B cell (primary cell): ENCODE data around the gene FAM170B. TPM values are rescaled to one million over a fixed set of nuclear protein-coding genes. Genes with fewer than 3 reads are reported as not detected.

Experiments
- ATAC-seq: fragments of 200-7000 bp; cut with Tn5 transposase; one replicate; pipeline ENCODE4 v1.10.0; 2021; ENCODE audit warnings: low read depth, mild to moderate bottlenecking, moderate number of reproducible peaks, moderate library complexity
- CTCF ChIA-PET: fragments of 350-600 bp; sonication (Branson Sonifier 250); formaldehyde crosslinking; loops from one replicate; lab custom pipeline; 2021; ENCODE audit warnings: antibody characterized with exemption, inconsistent platforms; lab: Charles Lee
- POLR2A ChIA-PET: fragments of 350-600 bp; sonication (Branson Sonifier 250); formaldehyde crosslinking; loops from one replicate; lab custom pipeline; 2021; ENCODE audit warnings: antibody characterized with exemption; lab: Charles Lee
- DNase-seq: peaks from one replicate; pipeline ENCODE4 v3.0.0; 2013
- H2AFZ ChIP-seq: 2 replicates; pipeline ENCODE4 v1.6.1; 2012; ENCODE audit warnings: mild to moderate bottlenecking, low read depth, low read length; ENCODE audit not compliant: insufficient read depth, poor library complexity, severe bottlenecking
- H3K27ac ChIP-seq, 2 donors: 1 replicate in 1 of 2; 2 replicates in 1 of 2; pipeline ENCODE4 v1.5.1; 2012 to 2013; ENCODE audit warnings: low read length in 2 of 2, mild to moderate bottlenecking in 2 of 2, moderate library complexity in 1 of 2
- H3K27me3 ChIP-seq, 4 experiments: fragments of 200-600 bp in 1 of 4; sonication (generic) in 1 of 4; replicated peaks in 1 of 4; 1 replicate in 2 of 4; 2 replicates in 2 of 4; pipeline versions ENCODE4 v1.6.1 to v1.7.0; 2013 to 2016; ENCODE audit warnings: low read length in 3 of 4, mild to moderate bottlenecking in 2 of 4, mixed read lengths in 1 of 4, moderate library complexity in 1 of 4; ENCODE audit not compliant: insufficient read depth in 4 of 4, control insufficient read depth in 3 of 4; ENCODE audit errors: control extremely low read depth in 1 of 4
- H3K36me3 ChIP-seq, 2 experiments: replicated peaks in 1 of 2; 1 replicate in 1 of 2; 2 replicates in 1 of 2; pipeline versions ENCODE4 v1.6.1 to v1.7.1; 2013; ENCODE audit warnings: low read length in 1 of 2; ENCODE audit not compliant: insufficient read depth in 2 of 2, control insufficient read depth in 1 of 2; ENCODE audit errors: control extremely low read depth in 1 of 2, extremely low read depth in 1 of 2
- H3K4me1 ChIP-seq, 2 donors: fragments of 200-600 bp in 1 of 2; sonication (generic) in 1 of 2; 1 replicate in 1 of 2; 2 replicates in 1 of 2; pipeline versions ENCODE4 v1.5.1 to v1.6.1; 2013 to 2017; ENCODE audit warnings: low read length in 2 of 2; ENCODE audit not compliant: control insufficient read depth in 2 of 2, insufficient read depth in 2 of 2
- H3K4me2 ChIP-seq: replicated peaks from 2 replicates; pipeline ENCODE3; 2012; ENCODE audit warnings: mild to moderate bottlenecking, low read depth, low read length; ENCODE audit not compliant: poor library complexity, severe bottlenecking
- H3K4me3 ChIP-seq, 5 experiments: fragments of 200-600 bp in 1 of 5; sonication (generic) in 1 of 5; 1 replicate in 3 of 5; 2 replicates in 2 of 5; pipeline versions ENCODE4 v1.5.1 to v1.7.0; 2011 to 2016; ENCODE audit warnings: low read length in 4 of 5, mild to moderate bottlenecking in 4 of 5, low read depth in 2 of 5, control low read depth in 1 of 5, moderate library complexity in 1 of 5; ENCODE audit not compliant: insufficient read depth in 1 of 5; ENCODE audit errors: control extremely low read depth in 1 of 5, extremely low read depth in 1 of 5
- H3K79me2 ChIP-seq: fragments of 200-600 bp; sonication (generic); one replicate; pipeline ENCODE4 v1.6.0; 2016; ENCODE audit warnings: low read length; ENCODE audit not compliant: control insufficient read depth, insufficient read depth
- H3K9ac ChIP-seq: fragments of 200-600 bp; sonication (generic); 2 replicates; pipeline ENCODE4 v1.6.1; 2017; ENCODE audit warnings: mild to moderate bottlenecking, low read length, moderate library complexity
- H3K9me3 ChIP-seq, 3 donors: one replicate each; pipeline versions ENCODE4 v1.6.1 to v1.7.1; 2013; ENCODE audit warnings: low read length in 2 of 3; ENCODE audit not compliant: control insufficient read depth in 2 of 3, insufficient read depth in 1 of 3; ENCODE audit errors: control extremely low read depth in 1 of 3
- H4K20me1 ChIP-seq: 2 replicates; pipeline ENCODE4 v1.6.0; 2012; ENCODE audit warnings: mild to moderate bottlenecking, low read length; ENCODE audit not compliant: insufficient read depth, control insufficient read depth, poor library complexity, severe bottlenecking
- H3K27ac Mint-ChIP-seq: one replicate; pipeline ENCODE4 v1.8.0; 2021; ENCODE audit warnings: mixed read lengths
- H3K27me3 Mint-ChIP-seq: one replicate; pipeline ENCODE4 v1.8.0; 2021; ENCODE audit warnings: mixed read lengths
- H3K4me1 Mint-ChIP-seq: one replicate; pipeline ENCODE4 v1.8.0; 2021; ENCODE audit warnings: mixed read lengths
- H3K4me3 Mint-ChIP-seq: one replicate; pipeline ENCODE4 v1.8.0; 2021; ENCODE audit warnings: mixed read lengths
- H3K9me3 Mint-ChIP-seq: one replicate; pipeline ENCODE4 v1.8.0; 2022; ENCODE audit warnings: mixed read lengths; ENCODE audit not compliant: insufficient read depth
- EZH2 ChIP-seq: IDR thresholded peaks from 2 replicates; pipeline ENCODE4 v1.6.1; 2012; ENCODE audit warnings: borderline replicate concordance, low read depth, mild to moderate bottlenecking, moderate library complexity, low read length; ENCODE audit not compliant: insufficient read depth, poor library complexity, severe bottlenecking
- WGBS: methylation state at CpG from one replicate; pipeline ENCODE4 v1.1.5; 2013; ENCODE audit warnings: missing lambda C conversion rate; ENCODE audit not compliant: insufficient coverage; 5-methylcytosine and 5-hydroxymethylcytosine counted together
- intact Hi-C: fragments of 100-400 bp; cut with micrococcal nuclease; formaldehyde crosslinking; loops from one replicate; pipeline ENCODE4 v1.10.0; 2022
- polyA plus RNA-seq: library from polyadenylated mRNA; depleted of rRNA; stranded (reverse); fragments of >200 nt; gene quantifications from 2 replicates; pipeline ENCODE4 v1.2.3, GENCODE V29; 2012
- total RNA-seq, 2 donors: library from RNA; stranded (reverse); fragments of 120-200 nt in 1 of 2; gene quantifications; 1 replicate in 1 of 2; 2 replicates in 1 of 2; pipeline versions ENCODE4 v1.2.3 to v1.2.4, GENCODE V29; 2013 to 2022
- TF ChIP-seq, protein P1 (sequence below): fragments of 200-600 bp; IDR thresholded peaks from one replicate; pipeline ENCODE4 v1.8.0; 2022; ENCODE audit warnings: antibody characterized with exemption, mild to moderate bottlenecking

The FAM170B gene
- total and polyA plus RNA-seq, 2 donors (not counting 1 experiment from before 2014, with no cell fraction given), result not detected

DNA sequence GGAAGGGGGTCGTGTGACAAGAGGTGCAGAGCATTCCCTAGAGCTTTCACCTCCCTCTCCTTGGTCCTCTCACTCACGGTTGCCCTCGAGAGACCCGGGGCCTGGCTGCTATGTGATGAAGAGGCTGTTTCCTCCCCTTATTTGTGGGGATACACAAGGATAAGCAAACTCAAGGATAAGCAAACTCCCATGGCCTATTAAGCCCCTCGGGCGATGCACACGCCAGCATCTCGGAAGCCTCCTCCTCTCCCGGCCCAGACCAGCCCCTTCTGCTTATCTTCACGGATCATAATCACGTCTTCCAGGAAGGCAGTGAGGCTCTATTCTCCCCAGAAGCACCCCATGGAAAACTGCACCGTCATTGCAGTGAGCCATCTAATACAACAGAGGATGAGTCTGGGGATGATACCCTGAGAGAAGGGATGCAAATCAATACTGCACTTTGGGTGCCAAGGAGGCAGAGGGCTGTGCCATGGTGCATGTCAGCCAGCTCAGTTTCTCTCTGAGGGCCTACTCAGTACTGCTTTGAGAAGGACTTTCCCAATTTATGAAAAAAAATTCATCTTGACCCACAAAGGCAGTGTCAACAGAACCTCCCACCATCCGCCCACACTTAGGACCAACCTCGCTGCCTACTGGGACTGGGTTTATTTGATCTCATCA is 32.1 kb upstream of the FAM170B start:
- Histone ChIP-seq H3K27ac (no peak overlapping the region), H3K4me1 (peaks cover 0 to 13% of the 10 kb centered on the region in 2 donors), H3K79me2 (no peaks in the 10 kb centered on the region), H3K4me2 (no peak overlapping the region), H3K27me3 (no peaks in the 10 kb centered on the region), H3K36me3 (peaks cover 0 to 5% of the 10 kb centered on the region in 2 experiments), H2AFZ (no peak overlapping the region), H4K20me1 (no peaks in the 10 kb centered on the region), H3K9ac (no peak overlapping the region), H3K9me3 (no peaks in the 10 kb centered on the region), H3K4me3 (no peak overlapping the region)
- H3K27ac Mint-ChIP-seq, result no peak overlapping the region
- H3K9me3 Mint-ChIP-seq, result no peaks in the 10 kb centered on the region
- peaks cover 12% of the 10 kb centered on the region for H3K4me1 Mint-ChIP-seq
- ATAC-seq (no peak), DNase-seq (no peak)
- TF ChIP-seq, protein P1, sequence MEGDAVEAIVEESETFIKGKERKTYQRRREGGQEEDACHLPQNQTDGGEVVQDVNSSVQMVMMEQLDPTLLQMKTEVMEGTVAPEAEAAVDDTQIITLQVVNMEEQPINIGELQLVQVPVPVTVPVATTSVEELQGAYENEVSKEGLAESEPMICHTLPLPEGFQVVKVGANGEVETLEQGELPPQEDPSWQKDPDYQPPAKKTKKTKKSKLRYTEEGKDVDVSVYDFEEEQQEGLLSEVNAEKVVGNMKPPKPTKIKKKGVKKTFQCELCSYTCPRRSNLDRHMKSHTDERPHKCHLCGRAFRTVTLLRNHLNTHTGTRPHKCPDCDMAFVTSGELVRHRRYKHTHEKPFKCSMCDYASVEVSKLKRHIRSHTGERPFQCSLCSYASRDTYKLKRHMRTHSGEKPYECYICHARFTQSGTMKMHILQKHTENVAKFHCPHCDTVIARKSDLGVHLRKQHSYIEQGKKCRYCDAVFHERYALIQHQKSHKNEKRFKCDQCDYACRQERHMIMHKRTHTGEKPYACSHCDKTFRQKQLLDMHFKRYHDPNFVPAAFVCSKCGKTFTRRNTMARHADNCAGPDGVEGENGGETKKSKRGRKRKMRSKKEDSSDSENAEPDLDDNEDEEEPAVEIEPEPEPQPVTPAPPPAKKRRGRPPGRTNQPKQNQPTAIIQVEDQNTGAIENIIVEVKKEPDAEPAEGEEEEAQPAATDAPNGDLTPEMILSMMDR, result no peak
- no peak for TF ChIP-seq EZH2
- CTCF ChIA-PET, result interaction anchor here (2.1 kb wide), 1 partner anchor 10 kb away, joined by 7 read pairs; no protein-coding TSS in a partner anchor
- intact Hi-C loops, result loop anchor here (2.0 kb wide), 1 partner anchor 507 kb away; no protein-coding TSS in a partner anchor
- H3K4me3 Mint-ChIP-seq, result no peak overlapping the region
- 98% methylated on average over 5 of the region's 14 CpGs for WGBS
- H3K27me3 Mint-ChIP-seq, result no peaks in the 10 kb centered on the region
- POLR2A ChIA-PET, result no interaction called here

DNA sequence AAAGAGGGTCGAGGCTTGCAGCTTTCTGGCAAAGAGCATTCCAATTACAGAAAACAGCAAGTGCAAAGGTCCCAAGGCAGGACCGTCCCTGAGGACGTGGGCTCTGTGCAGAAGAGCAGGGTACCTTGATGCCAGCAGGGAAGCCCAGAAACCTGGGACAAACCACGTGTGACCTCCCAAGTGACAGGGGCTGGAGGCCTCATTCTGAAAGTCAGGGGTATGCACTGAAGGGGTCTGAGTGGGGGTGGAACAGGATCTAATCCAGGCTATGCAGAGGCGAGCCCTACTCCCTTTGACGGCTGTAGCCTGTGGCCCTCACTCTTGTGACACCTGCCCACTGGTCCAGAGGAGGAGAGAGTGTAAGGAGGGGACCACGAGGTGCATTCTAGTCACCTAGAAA is 31.4 kb upstream of the FAM170B start:
- Histone ChIP-seq H3K27me3 (no peaks in the 10 kb centered on the region), H3K79me2 (no peaks in the 10 kb centered on the region), H4K20me1 (no peaks in the 10 kb centered on the region), H3K36me3 (peaks cover 0 to 5% of the 10 kb centered on the region in 2 experiments), H3K4me1 (peaks cover 0 to 10% of the 10 kb centered on the region in 2 donors), H3K9me3 (no peaks in the 10 kb centered on the region), H3K9ac (no peak overlapping the region), H3K4me2 (no peak overlapping the region), H3K27ac (no peak overlapping the region), H2AFZ (no peak overlapping the region), H3K4me3 (no peak overlapping the region)
- no peaks in the 10 kb centered on the region for H3K27me3 Mint-ChIP-seq
- H3K4me3 Mint-ChIP-seq, result no peak overlapping the region
- POLR2A ChIA-PET, result no interaction called here
- TF ChIP-seq, protein P1, result no peak
- no peak for TF ChIP-seq EZH2
- WGBS, result 88% methylated on average over 7 of the region's 7 CpGs
- ATAC-seq (no peak), DNase-seq (no peak)
- no peaks in the 10 kb centered on the region for H3K9me3 Mint-ChIP-seq
- no peak overlapping the region for H3K27ac Mint-ChIP-seq
- peaks cover 12% of the 10 kb centered on the region for H3K4me1 Mint-ChIP-seq
- CTCF ChIA-PET, result interaction anchor here (1.6 to 2.1 kb wide), 2 partner anchors 9 to 183 kb away, joined by 7 to 8 read pairs; no protein-coding TSS in a partner anchor
- intact Hi-C loops, result loop anchor here (2.0 kb wide), 1 partner anchor 506 kb away; no protein-coding TSS in a partner anchor
